B cell (primary cell): Measurements from ENCODE around the gene PVR. TPM values are rescaled to one million over a fixed set of nuclear protein-coding genes. Genes with fewer than 3 reads are reported as not detected.

Experiments
- polyA plus RNA-seq: library from polyadenylated mRNA; depleted of rRNA; stranded (reverse); fragments of >200 nt; gene quantifications from 2 replicates; pipeline ENCODE4 v1.2.3, GENCODE V29; 2012
- total RNA-seq, 2 donors: library from RNA; stranded (reverse); fragments of 120-200 nt in 1 of 2; gene quantifications; 1 replicate in 1 of 2; 2 replicates in 1 of 2; pipeline versions ENCODE4 v1.2.3 to v1.2.4, GENCODE V29; 2013 to 2022

Gene PVR
- total and polyA plus RNA-seq, 2 donors (not counting 1 experiment from before 2014, with no cell fraction given) = 0.09 to 0.67 TPM

Other genes with a start within 250 kb of the PVR start
- 7.6 and 7.9 TPM in 2 replicates for gene ZNF285, start 242.3 kb upstream of the PVR start, total RNA-seq
- gene ZNF285, start 242.3 kb upstream of the PVR start, polyA plus RNA-seq = 2.9 and 4.6 TPM in 2 replicates
- 6.2 and 6.7 TPM in 2 replicates for gene ZNF229, start 195.4 kb upstream of the PVR start, total RNA-seq
- gene ZNF229, start 195.4 kb upstream of the PVR start, polyA plus RNA-seq = 1.5 and 1.8 TPM in 2 replicates
- gene ZNF180, start 143.4 kb upstream of the PVR start, total RNA-seq = 16.1 and 19.6 TPM in 2 replicates
- 1.6 and 4.4 TPM in 2 replicates for gene ZNF180, start 143.4 kb upstream of the PVR start, polyA plus RNA-seq
- not detected in 2 replicates for gene CEACAM20, start 114.2 kb upstream of the PVR start, total RNA-seq
- not detected in 2 replicates for gene CEACAM20, start 114.2 kb upstream of the PVR start, polyA plus RNA-seq
- gene IGSF23, start 30.3 kb upstream of the PVR start, total RNA-seq = not detected in 2 replicates
- gene IGSF23, start 30.3 kb upstream of the PVR start, polyA plus RNA-seq = not detected in 2 replicates
- gene CEACAM19, start 27.6 kb downstream of the PVR start, total RNA-seq = not detected in 2 replicates
- gene CEACAM19, start 27.6 kb downstream of the PVR start, polyA plus RNA-seq = 0.06 TPM in 1 of 2 replicates, not detected in the other
- not detected in 2 replicates for gene CEACAM16, start 55.2 kb downstream of the PVR start, total RNA-seq
- not detected in 2 replicates for gene CEACAM16, start 55.2 kb downstream of the PVR start, polyA plus RNA-seq
- 135 and 147 TPM in 2 replicates for gene BCL3, start 104.8 kb downstream of the PVR start, total RNA-seq
- gene BCL3, start 104.8 kb downstream of the PVR start, polyA plus RNA-seq = 52.3 and 124 TPM in 2 replicates
- gene CBLC, start 134.0 kb downstream of the PVR start, total RNA-seq = not detected in 2 replicates
- gene CBLC, start 134.0 kb downstream of the PVR start, polyA plus RNA-seq = not detected in 2 replicates
- not detected in 2 replicates for gene BCAM, start 165.2 kb downstream of the PVR start, total RNA-seq
- gene BCAM, start 165.2 kb downstream of the PVR start, polyA plus RNA-seq = not detected in 2 replicates
- 0.32 TPM in 1 of 2 replicates, not detected in the other for gene NECTIN2, start 202.4 kb downstream of the PVR start, total RNA-seq
- 0.15 and 1.0 TPM in 2 replicates for gene NECTIN2, start 202.4 kb downstream of the PVR start, polyA plus RNA-seq
- 31.1 and 32.5 TPM in 2 replicates for gene TOMM40, start 247.3 kb downstream of the PVR start, total RNA-seq
- 25.9 and 30.9 TPM in 2 replicates for gene TOMM40, start 247.3 kb downstream of the PVR start, polyA plus RNA-seq